Activated T-helper 17 cell treated with anti-CD3 and anti-CD28 coated beads, Interleukin-2, amount 50 U/mL, for 72 hours (primary cell): Measurements from ENCODE around the gene HS6ST1. TPM values are rescaled to one million over a fixed set of nuclear protein-coding genes. Genes with fewer than 3 reads are reported as not detected.
A peak's percentile ranks its signal among the peaks of the same experiment; 100 is the strongest.

Experiments
- ATAC-seq: fragments of 150-1000 bp; cut with Tn5 transposase; replicated peaks from 2 replicates; pipeline ENCODE4 v1.10.0; 2021; ENCODE audit warnings: mild to moderate bottlenecking, moderate library complexity
- H3K27ac Mint-ChIP-seq: one replicate; pipeline ENCODE4 v1.8.0; 2022; ENCODE audit warnings: mixed read lengths
- H3K27me3 Mint-ChIP-seq: one replicate; pipeline ENCODE4 v1.8.0; 2022; ENCODE audit warnings: mixed read lengths
- H3K36me3 Mint-ChIP-seq: one replicate; pipeline ENCODE4 v1.8.0; 2022; ENCODE audit warnings: low read depth, mild to moderate bottlenecking, mixed read lengths
- H3K4me1 Mint-ChIP-seq: one replicate; pipeline ENCODE4 v1.8.0; 2022; ENCODE audit warnings: mixed read lengths
- H3K4me3 Mint-ChIP-seq: one replicate; pipeline ENCODE4 v1.8.0; 2022; ENCODE audit warnings: mild to moderate bottlenecking, mixed read lengths
- H3K9me3 Mint-ChIP-seq: one replicate; pipeline ENCODE4 v1.8.0; 2022; ENCODE audit warnings: mixed read lengths
- total RNA-seq, 2 donors: library from RNA; stranded (reverse); gene quantifications; one replicate each; pipeline ENCODE4 v1.2.3, GENCODE V29; 2022

The HS6ST1 gene
- total RNA-seq, 2 donors from 2014 or later, result 3.8 to 7.8 TPM

DNA sequence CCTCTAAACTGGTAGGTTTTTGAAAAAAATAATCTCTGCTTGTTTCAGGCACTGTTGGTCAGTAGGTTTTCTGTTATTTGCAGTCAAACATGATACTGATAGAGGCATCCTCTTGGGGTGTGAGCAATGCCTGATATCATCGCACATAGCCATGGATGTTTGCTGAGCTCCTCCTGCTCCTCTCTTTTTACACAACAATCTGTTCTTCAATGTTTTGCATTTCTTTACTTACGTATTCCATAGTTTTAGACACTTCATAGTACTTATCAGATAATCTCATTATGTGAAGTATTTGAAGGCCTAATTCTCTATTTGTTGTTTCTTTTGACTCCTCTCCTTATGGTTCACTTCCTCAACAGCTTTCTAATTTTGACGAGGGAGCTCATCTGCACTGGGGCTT is 23.0 kb upstream of the HS6ST1 start:
- Mint-ChIP-seq H3K4me3 (no peak overlapping the region), H3K4me1 (no peaks in the 10 kb centered on the region), H3K27me3 (no peaks in the 10 kb centered on the region), H3K36me3 (no peaks in the 10 kb centered on the region), H3K9me3 (peaks cover 4% of the 10 kb centered on the region), H3K27ac (no peak overlapping the region)
- no peak for ATAC-seq

DNA sequence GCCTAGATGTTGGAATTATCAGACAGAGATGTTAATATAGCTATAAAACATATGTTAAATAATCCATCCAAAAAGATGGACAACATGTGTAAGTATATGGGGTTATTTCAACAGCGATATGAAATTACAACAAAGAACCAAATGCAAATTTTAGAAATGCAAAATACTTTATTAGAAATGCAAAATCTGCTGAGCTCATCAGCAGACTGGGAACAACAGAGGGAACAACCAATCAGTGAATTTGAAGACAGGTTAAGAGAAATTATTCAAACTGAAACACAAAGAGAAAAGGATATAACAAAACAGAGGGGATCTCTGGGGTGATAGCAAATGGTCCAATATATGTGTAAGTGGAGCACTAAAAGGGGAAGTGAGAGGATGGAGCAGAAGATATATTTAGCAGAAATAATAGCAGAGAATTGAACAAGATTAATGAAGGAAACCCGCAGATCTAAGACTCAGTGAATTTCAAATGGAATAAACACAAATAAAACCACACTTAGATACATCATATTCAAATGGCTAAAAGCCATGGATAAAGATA is 13.5 kb upstream of the HS6ST1 start:
- Mint-ChIP-seq H3K27ac (no peak overlapping the region), H3K4me1 (peaks cover 6% of the 10 kb centered on the region), H3K36me3 (no peaks in the 10 kb centered on the region), H3K9me3 (peaks cover 16% of the 10 kb centered on the region), H3K27me3 (peaks cover 23% of the 10 kb centered on the region), H3K4me3 (no peak overlapping the region)
- no peak for ATAC-seq

DNA sequence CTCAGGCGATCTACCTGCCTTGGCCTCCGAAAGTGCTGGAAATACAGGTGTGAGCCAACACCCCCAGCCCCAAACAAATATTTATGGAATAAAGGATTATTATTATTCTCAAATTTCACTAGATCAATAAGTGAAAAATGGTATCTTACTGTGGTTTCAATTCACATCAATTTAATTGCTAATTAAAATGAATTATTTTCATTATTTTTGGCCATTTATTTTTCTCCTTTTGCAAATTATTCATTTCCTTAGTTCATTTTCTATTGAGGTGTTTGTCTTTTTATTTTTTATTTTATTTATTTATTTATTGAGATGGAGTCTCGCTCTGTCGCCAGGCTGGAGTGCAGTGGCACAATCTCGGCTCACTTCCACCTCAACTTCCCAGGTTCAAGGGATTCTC is 11.9 kb upstream of the HS6ST1 start:
- no peak overlapping the region for H3K27ac Mint-ChIP-seq
- no peak for ATAC-seq
- peaks cover 23% of the 10 kb centered on the region for H3K27me3 Mint-ChIP-seq
- no peak overlapping the region for H3K4me3 Mint-ChIP-seq
- peaks cover 6% of the 10 kb centered on the region for H3K4me1 Mint-ChIP-seq
- peaks cover 16% of the 10 kb centered on the region for H3K9me3 Mint-ChIP-seq
- no peaks in the 10 kb centered on the region for H3K36me3 Mint-ChIP-seq

DNA sequence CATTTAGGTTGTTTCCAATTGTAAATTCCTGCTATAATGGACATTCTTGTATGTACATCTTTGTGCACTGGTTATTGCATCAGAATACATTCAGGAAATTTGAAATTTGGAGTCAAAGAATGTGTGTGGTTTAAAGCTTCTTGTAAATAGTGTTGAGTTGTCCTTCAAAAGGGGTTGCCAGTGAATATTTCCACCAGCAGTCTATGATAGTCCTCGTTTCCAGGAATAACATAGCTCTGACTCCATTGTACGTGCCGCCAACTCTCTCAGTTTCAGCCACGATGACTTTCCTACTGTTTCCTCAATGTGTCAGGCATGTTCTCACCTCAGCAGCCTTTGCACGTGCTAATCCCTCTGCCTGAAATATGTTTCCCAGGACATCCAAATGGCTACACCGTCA is 10.9 kb upstream of the HS6ST1 start:
- ATAC-seq, result peak; percentile 81
- no peak overlapping the region for H3K27ac Mint-ChIP-seq
- H3K4me1 Mint-ChIP-seq, result peaks cover 6% of the 10 kb centered on the region
- no peak overlapping the region for H3K4me3 Mint-ChIP-seq
- H3K9me3 Mint-ChIP-seq, result peaks cover 16% of the 10 kb centered on the region
- H3K27me3 Mint-ChIP-seq, result peaks cover 23% of the 10 kb centered on the region
- no peaks in the 10 kb centered on the region for H3K36me3 Mint-ChIP-seq

DNA sequence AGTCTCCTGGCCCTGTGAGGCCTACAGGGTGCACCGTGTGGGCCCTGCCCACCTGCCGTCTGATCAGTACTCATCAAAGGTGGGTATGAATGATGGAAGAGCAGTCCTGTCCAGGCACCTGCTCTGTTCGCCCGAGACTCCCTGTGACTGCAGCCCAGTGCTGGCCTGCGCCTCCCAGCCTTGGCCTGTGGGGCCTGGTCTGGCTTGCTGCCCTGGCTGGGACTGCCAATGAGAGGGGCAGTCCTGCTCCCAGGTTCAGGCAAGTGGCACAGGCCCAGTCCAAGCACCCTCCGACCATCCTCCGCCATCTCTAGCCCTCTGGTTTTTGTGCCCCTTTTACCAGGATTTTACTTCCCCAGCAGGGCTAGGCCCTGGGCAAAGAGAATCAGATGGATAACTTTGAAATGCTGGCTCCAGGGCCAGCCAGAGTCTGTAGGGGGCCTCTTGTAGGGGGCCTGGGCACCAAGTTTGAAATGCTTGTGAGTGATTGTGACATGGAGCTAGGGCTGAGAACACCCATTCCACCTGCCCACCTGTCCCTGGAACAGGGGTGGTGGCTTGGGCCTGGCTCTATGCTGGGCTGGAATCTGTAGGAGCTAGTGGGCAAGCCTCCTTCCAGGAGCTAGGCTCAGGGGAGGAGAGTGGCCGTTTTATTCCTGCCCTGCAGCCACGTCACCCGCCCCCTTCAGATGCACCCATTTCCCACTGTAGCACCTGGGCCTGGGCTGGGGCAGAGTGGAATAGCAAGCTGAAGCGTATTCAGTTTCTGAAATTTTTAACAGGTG is 8.7 kb upstream of the HS6ST1 start:
- Mint-ChIP-seq H3K36me3 (no peaks in the 10 kb centered on the region), H3K27me3 (peaks cover 18% of the 10 kb centered on the region), H3K4me1 (peaks cover 6% of the 10 kb centered on the region), H3K27ac (no peak overlapping the region), H3K4me3 (no peak overlapping the region), H3K9me3 (peaks cover 11% of the 10 kb centered on the region)
- no peak for ATAC-seq

DNA sequence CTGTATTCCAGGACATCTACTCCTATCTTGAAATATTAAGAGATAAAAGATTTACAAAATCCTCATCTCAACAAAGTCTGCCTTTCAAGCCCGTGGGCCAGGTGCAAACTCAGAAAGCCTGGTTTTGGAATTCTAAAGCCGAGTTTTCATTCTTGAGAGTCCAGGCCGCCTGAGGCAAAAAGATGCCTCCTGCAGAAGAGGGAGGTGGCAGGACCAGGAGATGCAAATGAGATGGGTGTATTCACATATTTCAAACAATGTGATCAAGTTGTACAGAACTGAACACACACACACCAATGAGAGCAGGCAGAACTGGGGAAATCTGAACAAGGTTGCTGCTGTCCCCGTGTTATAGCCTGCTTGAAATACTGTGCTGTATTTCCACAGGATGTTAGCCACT is 7.7 kb upstream of the HS6ST1 start:
- Mint-ChIP-seq H3K9me3 (peaks cover under 1% of the 10 kb centered on the region), H3K4me1 (peaks cover 6% of the 10 kb centered on the region), H3K27ac (no peak overlapping the region), H3K27me3 (peaks cover 8% of the 10 kb centered on the region), H3K36me3 (no peaks in the 10 kb centered on the region), H3K4me3 (no peak overlapping the region)
- no peak for ATAC-seq

DNA sequence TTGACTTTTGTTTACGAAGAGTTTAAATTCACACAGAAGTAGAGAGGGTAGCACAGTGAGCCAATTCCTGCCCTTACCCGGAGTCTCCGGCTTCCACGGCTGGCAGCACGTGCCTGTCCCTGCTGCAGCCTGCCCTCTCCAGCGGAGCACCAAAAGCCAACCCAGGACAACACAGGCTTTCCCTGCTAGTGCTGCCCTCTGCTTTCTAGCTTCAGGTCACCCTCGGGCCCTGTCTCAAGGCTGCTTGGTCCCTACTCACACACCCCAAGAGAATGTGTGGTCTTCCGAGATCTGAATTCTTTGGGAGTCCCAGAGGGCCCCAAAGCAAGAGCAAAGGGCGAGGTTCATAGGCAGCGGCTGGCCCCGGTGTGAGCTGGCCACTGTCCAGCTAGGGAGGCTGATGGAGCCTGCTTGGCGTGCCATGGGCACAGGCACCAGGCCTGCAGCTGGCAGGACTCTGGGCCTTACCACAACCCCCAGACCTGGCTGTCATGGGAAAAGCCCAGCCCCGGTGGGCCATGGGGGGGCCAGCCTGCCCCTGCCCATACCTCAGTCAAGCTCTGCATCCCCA is 7.0 kb upstream of the HS6ST1 start:
- no peaks in the 10 kb centered on the region for H3K9me3 Mint-ChIP-seq
- no peaks in the 10 kb centered on the region for H3K36me3 Mint-ChIP-seq
- peaks cover 7% of the 10 kb centered on the region for H3K27me3 Mint-ChIP-seq
- H3K4me3 Mint-ChIP-seq, result no peak overlapping the region
- H3K4me1 Mint-ChIP-seq, result peaks cover 6% of the 10 kb centered on the region
- H3K27ac Mint-ChIP-seq, result peak overlapping the region; percentile 4
- no peak for ATAC-seq

DNA sequence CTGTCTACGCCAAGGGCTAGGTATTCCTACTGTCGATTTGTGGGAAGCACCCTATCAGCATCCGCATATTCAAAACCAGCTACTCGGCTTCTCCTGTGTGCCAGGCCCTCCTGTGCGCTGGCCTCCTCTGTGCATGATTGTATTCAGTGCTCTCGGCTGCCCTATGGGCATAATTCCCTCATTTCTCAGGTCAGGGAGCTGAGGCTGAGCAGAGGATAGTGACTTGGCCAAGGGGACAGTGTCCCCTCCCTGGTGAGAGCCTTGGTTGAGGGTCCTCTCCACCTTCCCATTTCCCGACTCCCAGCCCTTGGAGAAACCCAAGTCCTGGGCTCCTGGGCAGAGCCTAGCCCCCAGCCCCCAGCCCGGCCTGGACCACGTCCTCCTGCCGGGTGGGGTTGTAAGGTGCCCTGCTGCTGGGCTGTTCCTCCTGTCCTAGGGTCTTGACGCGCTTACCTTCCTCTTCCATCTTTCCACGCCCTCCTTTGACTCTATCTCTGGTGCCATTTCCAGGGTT is 6.3 kb upstream of the HS6ST1 start:
- Mint-ChIP-seq H3K27ac (peak overlapping the region; percentile 4), H3K9me3 (no peaks in the 10 kb centered on the region), H3K4me3 (no peak overlapping the region), H3K27me3 (peaks cover 5% of the 10 kb centered on the region), H3K4me1 (peaks cover 5% of the 10 kb centered on the region), H3K36me3 (no peaks in the 10 kb centered on the region)
- ATAC-seq, result no peak

DNA sequence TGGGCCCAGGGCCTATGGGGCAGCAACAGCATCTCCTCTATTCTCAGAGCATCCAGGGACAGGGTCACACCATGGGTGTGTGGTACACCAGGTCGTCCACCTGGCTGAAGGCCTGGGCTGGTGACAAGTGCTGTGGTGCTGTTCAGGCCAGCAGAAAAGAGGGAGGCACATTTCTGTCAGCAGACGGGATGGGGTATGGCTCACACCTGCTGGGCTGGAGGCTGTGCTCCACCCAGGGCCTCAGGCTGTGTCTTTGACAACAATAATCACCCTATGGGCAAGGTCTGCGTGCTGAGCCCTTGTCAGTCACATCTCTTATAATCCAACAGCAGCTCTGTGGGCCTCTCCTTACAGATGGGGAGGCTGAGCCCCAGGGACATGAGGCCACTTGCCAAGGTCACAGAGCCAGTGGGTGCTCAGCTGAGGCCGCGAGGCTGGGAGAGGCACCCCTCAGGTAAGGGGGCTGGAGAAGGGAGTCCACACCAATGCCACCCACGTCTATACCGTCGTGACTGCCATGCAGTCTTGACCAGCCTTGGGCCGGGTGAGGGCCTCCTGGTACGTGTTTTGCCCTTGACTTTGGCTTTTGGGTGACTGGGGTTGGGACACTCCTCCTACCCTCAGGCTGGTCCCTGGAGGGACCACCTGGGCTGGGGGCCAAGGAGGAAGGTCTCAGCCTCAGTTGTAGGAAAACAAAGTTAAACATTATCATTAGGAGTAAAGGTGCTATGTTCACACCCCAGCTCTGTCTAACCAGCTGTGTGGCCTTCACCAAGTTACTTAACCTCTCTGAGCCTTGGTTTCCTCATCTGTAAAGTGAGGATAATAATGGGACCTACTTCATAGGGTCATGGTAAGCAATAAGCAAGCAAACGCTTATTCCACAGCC is 5.6 kb upstream of the HS6ST1 start:
- no peaks in the 10 kb centered on the region for H3K36me3 Mint-ChIP-seq

DNA sequence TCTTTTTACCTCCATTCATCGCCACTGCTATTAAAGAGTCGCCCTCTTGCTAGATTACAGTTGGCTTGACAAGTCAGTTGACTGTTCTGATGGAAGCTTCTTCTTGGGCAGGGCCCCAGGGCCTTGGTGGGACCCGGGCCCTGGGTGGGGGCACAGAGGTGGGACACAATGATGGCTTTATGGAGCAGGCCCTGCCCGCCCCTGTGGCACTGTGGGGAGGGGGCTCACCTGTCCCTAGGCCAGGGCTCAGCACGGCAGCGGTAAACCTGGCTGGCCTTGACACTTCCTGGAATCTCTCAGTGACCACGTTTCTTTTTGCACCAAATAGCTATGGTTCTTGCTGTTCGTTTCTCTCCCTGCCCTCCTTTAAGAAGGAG is 4.9 kb upstream of the HS6ST1 start:
- Mint-ChIP-seq H3K27me3 (no peaks in the 10 kb centered on the region), H3K9me3 (no peaks in the 10 kb centered on the region), H3K27ac (peak overlapping the region; percentile 59), H3K36me3 (no peaks in the 10 kb centered on the region), H3K4me3 (peak overlapping the region; percentile 44), H3K4me1 (no peaks in the 10 kb centered on the region)
- ATAC-seq, result no peak

More for the DNA sequence above, 5.6 kb upstream of the HS6ST1 start:
- no peaks in the 10 kb centered on the region for H3K4me1 Mint-ChIP-seq
- H3K4me3 Mint-ChIP-seq, result no peak overlapping the region
- H3K27me3 Mint-ChIP-seq, result no peaks in the 10 kb centered on the region
- ATAC-seq, result no peak
- no peak overlapping the region for H3K27ac Mint-ChIP-seq
- no peaks in the 10 kb centered on the region for H3K9me3 Mint-ChIP-seq

DNA sequence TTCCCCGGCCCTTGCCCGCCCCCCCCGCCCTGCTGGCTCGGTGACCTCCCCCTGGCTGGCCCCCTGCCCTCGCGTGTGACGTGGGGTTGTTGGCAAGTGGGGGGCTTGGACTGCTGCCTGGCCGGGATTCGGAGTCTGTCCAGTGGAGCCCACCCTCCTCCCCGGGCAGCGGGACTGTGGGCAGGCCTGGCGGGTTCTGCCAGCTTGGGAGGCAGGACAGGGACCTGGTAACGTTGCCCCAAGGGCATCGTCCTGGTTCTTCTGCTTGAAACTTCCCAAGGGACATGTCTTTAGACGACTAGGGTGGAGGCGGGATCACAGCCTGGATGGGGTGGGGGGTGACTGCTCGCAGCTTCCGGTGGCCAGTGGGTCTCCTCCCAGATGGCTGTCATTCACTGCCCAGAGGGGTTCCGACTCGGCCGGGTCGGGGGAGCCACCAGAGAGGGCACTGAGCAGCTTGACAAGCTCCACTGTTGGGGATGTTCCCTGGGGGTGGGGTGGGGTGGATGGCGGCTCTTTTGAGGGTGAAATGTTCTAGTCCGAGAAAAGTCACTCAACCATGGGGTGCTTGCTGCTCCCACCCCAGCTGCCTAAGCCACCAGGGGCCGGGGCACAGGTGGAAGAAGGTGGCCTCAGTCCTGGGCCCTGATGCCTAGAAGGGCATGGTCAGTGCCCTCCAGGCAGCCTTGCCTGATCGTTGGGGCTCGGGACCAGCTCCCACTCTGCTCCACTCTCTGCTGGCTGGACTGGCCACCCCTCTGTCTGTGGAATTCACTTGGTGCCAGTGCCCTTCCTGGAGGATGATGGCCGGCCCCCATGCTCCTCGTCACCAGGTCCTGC is 4.3 kb upstream of the HS6ST1 start:
- no peak for ATAC-seq
- Mint-ChIP-seq H3K27ac (peak overlapping the region; percentile 59), H3K9me3 (no peaks in the 10 kb centered on the region), H3K4me3 (peak overlapping the region; percentile 44), H3K36me3 (no peaks in the 10 kb centered on the region), H3K4me1 (no peaks in the 10 kb centered on the region), H3K27me3 (no peaks in the 10 kb centered on the region)

DNA sequence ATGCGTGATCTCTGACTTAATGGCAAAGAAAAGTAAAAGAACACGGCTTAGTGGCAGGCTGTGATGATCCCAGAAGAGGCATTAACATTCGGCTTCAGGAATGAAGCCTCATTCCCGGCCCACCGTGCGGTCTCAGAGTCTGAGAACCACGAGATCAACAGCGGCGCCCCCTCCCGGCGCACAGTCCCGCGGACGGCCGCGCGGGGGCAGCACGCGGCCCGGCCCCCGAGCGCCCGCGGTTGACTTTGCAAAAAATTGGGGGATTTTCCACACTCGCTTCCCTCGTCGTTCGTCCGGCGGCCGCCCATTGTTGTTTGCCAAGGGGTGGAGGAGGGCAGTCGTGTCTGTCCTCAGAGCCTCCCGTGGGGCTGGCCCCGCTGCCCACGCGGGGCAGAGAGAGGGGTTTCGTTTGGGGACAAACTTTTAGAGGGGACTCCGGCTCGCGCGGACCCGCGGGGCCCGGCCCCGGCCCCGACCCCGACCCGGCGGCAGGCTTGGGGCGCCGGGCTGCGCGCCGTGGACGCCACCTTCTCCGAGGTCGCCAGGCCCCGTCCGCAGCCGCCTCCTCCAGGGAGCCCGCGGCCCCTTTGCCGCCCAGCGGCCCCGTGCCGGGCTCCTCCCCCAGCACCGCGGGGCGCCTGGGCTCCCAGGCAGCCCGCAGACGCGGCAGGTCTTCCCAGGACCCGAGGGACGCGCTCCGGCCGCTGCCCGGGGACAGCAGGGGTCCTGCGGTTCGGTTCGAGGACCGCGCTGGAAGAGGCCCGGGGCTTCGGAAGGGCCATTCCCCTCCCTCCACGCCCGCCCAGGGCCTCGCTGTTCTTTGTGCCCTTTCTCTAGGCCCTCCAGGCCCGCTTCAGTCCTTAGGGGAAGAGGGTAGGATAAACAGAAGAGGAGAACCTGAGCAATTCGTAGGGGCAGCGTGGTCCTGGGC is 3.4 kb upstream of the HS6ST1 start:
- Mint-ChIP-seq H3K4me1 (no peaks in the 10 kb centered on the region), H3K4me3 (peak overlapping the region; percentile 58), H3K36me3 (no peaks in the 10 kb centered on the region), H3K27ac (peak overlapping the region; percentile 60), H3K27me3 (no peaks in the 10 kb centered on the region), H3K9me3 (no peaks in the 10 kb centered on the region)
- peak; percentile 45 for ATAC-seq
